ENCODE measurements around the gene EXOC3L2. TPM values are rescaled to one million over a fixed set of nuclear protein-coding genes. Genes with fewer than 3 reads are reported as not detected.

EXOC3L2 gene
- total RNA-seq, result not detected in 2 replicates

GRCh38 chr19:45245334-45245787 is at the start of gene EXOC3L2:
TSS of gene EXOC3L2 (minus strand) at chr19:45245407. CDS start at chr19:45239045, 6,362 bp downstream.
- CTCF ChIA-PET, result no interaction called here
- no peak for TF ChIP-seq CTCF (IDR thresholded peaks at IDR 0.05)
- ATAC-seq (ENCODE audit: low read depth) (no peak), DNase-seq (no peak)
- Mint-ChIP-seq H3K4me3 (no peak within 1 kb of the TSS), H3K4me1 (peaks cover 6% of the 10 kb centered on the region), H3K27me3 (peaks cover 15% of the 10 kb centered on the region), H3K9me3 (no peaks in the 10 kb centered on the region), H3K36me3 (ENCODE audit: low read depth) (no peaks in the 10 kb centered on the region), H3K27ac (no peak within 1 kb of the TSS)
- intact Hi-C loops (cut with micrococcal nuclease), result no loop called here
- POLR2A ChIA-PET, result no interaction called here

GRCh38 chr19:45294291-45295029 is 49.3 kb upstream of the EXOC3L2 start:
- Mint-ChIP-seq H3K27me3 (no peaks in the 10 kb centered on the region), H3K36me3 (ENCODE audit: low read depth) (peaks cover 65% of the 10 kb centered on the region), H3K27ac (no peak overlapping the region), H3K4me3 (no peak overlapping the region), H3K9me3 (peaks cover 8% of the 10 kb centered on the region), H3K4me1 (no peaks in the 10 kb centered on the region)
- ATAC-seq (ENCODE audit: low read depth) (no peak), DNase-seq (no peak)
- TF ChIP-seq CTCF (IDR thresholded peaks at IDR 0.05), result no peak
- ChIA-PET CTCF (no interaction called here), POLR2A (no interaction called here)
- intact Hi-C loops (cut with micrococcal nuclease), result no loop called here

- Mint-ChIP-seq H3K4me1 (no peaks in the 10 kb centered on the region), H3K27ac (no peak overlapping the region), H3K27me3 (no peaks in the 10 kb centered on the region), H3K4me3 (no peak overlapping the region), H3K36me3 (ENCODE audit: low read depth) (peaks cover 62% of the 10 kb centered on the region), H3K9me3 (peaks cover 8% of the 10 kb centered on the region)
- no peak for DNase-seq
- ATAC-seq (ENCODE audit: low read depth), result no peak
- ChIA-PET CTCF (no interaction called here), POLR2A (no interaction called here)
- intact Hi-C loops (cut with micrococcal nuclease), result no loop called here
- TF ChIP-seq CTCF (IDR thresholded peaks at IDR 0.05), result no peak
Measured at GRCh38 chr19:45293682-45294081, 48.5 kb upstream of the EXOC3L2 start.

GRCh38 chr19:45291834-45292233 is 46.6 kb upstream of the EXOC3L2 start:
- DNase-seq (no peak), ATAC-seq (ENCODE audit: low read depth) (no peak)
- Mint-ChIP-seq H3K4me1 (no peaks in the 10 kb centered on the region), H3K27ac (no peak overlapping the region), H3K9me3 (peaks cover 8% of the 10 kb centered on the region), H3K36me3 (ENCODE audit: low read depth) (peaks cover 57% of the 10 kb centered on the region), H3K27me3 (no peaks in the 10 kb centered on the region), H3K4me3 (no peak overlapping the region)
- intact Hi-C loops (cut with micrococcal nuclease), result no loop called here
- POLR2A ChIA-PET, result no interaction called here
- no peak for TF ChIP-seq CTCF (IDR thresholded peaks at IDR 0.05)
- CTCF ChIA-PET, result no interaction called here

GRCh38 chr19:45290381-45290931 is 45.2 kb upstream of the EXOC3L2 start:
- Mint-ChIP-seq H3K27me3 (no peaks in the 10 kb centered on the region), H3K9me3 (peaks cover 8% of the 10 kb centered on the region), H3K36me3 (ENCODE audit: low read depth) (peaks cover 59% of the 10 kb centered on the region), H3K27ac (no peak overlapping the region), H3K4me3 (no peak overlapping the region), H3K4me1 (no peaks in the 10 kb centered on the region)
- ATAC-seq (ENCODE audit: low read depth), result no peak
- ChIA-PET POLR2A (no interaction called here), CTCF (no interaction called here)
- no peak for TF ChIP-seq CTCF (IDR thresholded peaks at IDR 0.05)
- no peak for DNase-seq
- intact Hi-C loops (cut with micrococcal nuclease), result no loop called here

All from activated B cell treated with CpG ODN at 0.5 μM for 24 hours (primary cell).